ENCODE data around the gene NME9. TPM values are rescaled to one million over a fixed set of nuclear protein-coding genes. Genes with fewer than 3 reads are reported as not detected.

Gene NME9
- total and polyA plus RNA-seq, 2 of the 4 experiments (the other 2 are of a cell fraction), result not detected

- no peaks in the 10 kb centered on the region for H3K9me1 ChIP-seq (ENCODE audit: insufficient read depth, low read length)
- no peak for ATAC-seq (ENCODE audit: low read depth)
- no peak overlapping the region for H4K8ac ChIP-seq (ENCODE audit: low read depth in 2 of 2, low read length in 2 of 2)
- DNase-seq, result no peak
- no peak overlapping the region for H3K4ac ChIP-seq (ENCODE audit: low read depth, low read length)
- no peak overlapping the region for H3K56ac ChIP-seq (ENCODE audit: extremely low read depth, insufficient read depth, low read length)
- POLR2A ChIA-PET (ENCODE audit: unreplicated experiment), result no interaction called here
- H3K27ac ChIP-seq (ENCODE audit: insufficient read depth, low read length), result no peak overlapping the region
- H3K79me1 ChIP-seq (ENCODE audit: low read depth in 1 of 2, low read length in 2 of 2), result no peaks in the 10 kb centered on the region
- no peak overlapping the region for H3K4me2 ChIP-seq (ENCODE audit: low read depth, low read length)
- H2BK120ac ChIP-seq (ENCODE audit: low read depth, low read length), result no peak overlapping the region
- no peaks in the 10 kb centered on the region for H4K20me1 ChIP-seq (ENCODE audit: insufficient read depth, low read length)
- intact Hi-C loops (cut with micrococcal nuclease), result no loop called here
- no peak overlapping the region for H2BK15ac ChIP-seq (ENCODE audit: low read depth, low read length)
- H3K4me3 ChIP-seq (ENCODE audit: insufficient read depth, low read depth, low read length), result no peak overlapping the region
- H2AFZ ChIP-seq (replicated peaks; ENCODE audit: low read length, poor library complexity), result no peak overlapping the region
- no peak overlapping the region for H3K18ac ChIP-seq (ENCODE audit: low read depth, low read length)
- peaks cover 32% of the 10 kb centered on the region for H3K27me3 ChIP-seq (ENCODE audit: control insufficient read depth, insufficient read depth, low read length)
- in situ Hi-C loops (cut with MboI; ENCODE audit: low sequenced_read_pairs), result no loop called here
- TF ChIP-seq RFX5 (IDR thresholded peaks at IDR 0.05; ENCODE audit: low read depth, low read length), result no peak
- no peak for TF ChIP-seq SMC3 (IDR thresholded peaks at IDR 0.05; ENCODE audit: low read depth, low read length)
- TF ChIP-seq RCOR1 (IDR thresholded peaks at IDR 0.05; ENCODE audit: insufficient replicate concordance, low read length), result no peak
- TF ChIP-seq MAZ (IDR thresholded peaks at IDR 0.05; ENCODE audit: borderline replicate concordance, low read depth, low read length), result no peak
- no peak for TF ChIP-seq MAFK (IDR thresholded peaks at IDR 0.05; ENCODE audit: low read depth, low read length)
- TF ChIP-seq CEBPB (IDR thresholded peaks at IDR 0.05; ENCODE audit: low read depth, low read length), result no peak
- no peak for TF ChIP-seq POLR2A (IDR thresholded peaks at IDR 0.05; ENCODE audit: low read depth, low read length)
- TF ChIP-seq USF2 (IDR thresholded peaks at IDR 0.05; ENCODE audit: low read depth, low read length), result no peak
- no peak for TF ChIP-seq CHD1 (IDR thresholded peaks at IDR 0.05; ENCODE audit: low read depth, low read length)
- no peak for TF ChIP-seq ELK1 (IDR thresholded peaks at IDR 0.05; ENCODE audit: borderline replicate concordance, low read depth, low read length)
- TF ChIP-seq FOS (IDR thresholded peaks at IDR 0.05; ENCODE audit: low read depth, low read length), result no peak
- no peak for TF ChIP-seq RAD21 (IDR thresholded peaks at IDR 0.05; ENCODE audit: low read length)
- no peak for TF ChIP-seq MXI1 (IDR thresholded peaks at IDR 0.05; ENCODE audit: borderline replicate concordance, low read depth, low read length)
- TF ChIP-seq BHLHE40 (IDR thresholded peaks at IDR 0.05; ENCODE audit: low read depth, low read length), result no peak
- TF ChIP-seq CTCF (conservative IDR thresholded peaks at IDR 0.05; ENCODE audit: low read depth, low read length), result no peak
- TF ChIP-seq NFE2L2 (IDR thresholded peaks at IDR 0.05; ENCODE audit: low read depth, low read length), result no peak
- H3K14ac ChIP-seq (replicated peaks; ENCODE audit: low read depth, low read length), result no peak overlapping the region
- no peak overlapping the region for H2BK5ac ChIP-seq (ENCODE audit: low read depth, low read length, poor library complexity, severe bottlenecking)
- no peak overlapping the region for H2AK5ac ChIP-seq (ENCODE audit: low read depth, low read length)
- no peak overlapping the region for H4K91ac ChIP-seq (ENCODE audit: insufficient read depth, low read depth, low read length)
- no TSS peak for BruUV-seq (replicated peaks)
- no peak overlapping the region for H2BK20ac ChIP-seq (ENCODE audit: low read depth, low read length)
- no peak overlapping the region for H3K9ac ChIP-seq (ENCODE audit: low read depth, low read length)
- H3K9me3 ChIP-seq (ENCODE audit: control insufficient read depth, insufficient read depth, low read length), result no peaks in the 10 kb centered on the region
- WGBS, 2 experiments (ENCODE audit: extremely low coverage in 2 of 2, insufficient read length in 1 of 2), result no CpG with 5 or more reads among the region's 5 CpGs
- no peaks in the 10 kb centered on the region for H3K4me1 ChIP-seq (ENCODE audit: control insufficient read depth, insufficient read depth, low read length)
- H4K5ac ChIP-seq (ENCODE audit: low read depth, low read length), result no peak overlapping the region
- H3K23ac ChIP-seq (ENCODE audit: low read depth, low read length), result no peak overlapping the region
- dilution Hi-C loops (cut with HindIII; ENCODE audit: low sequenced_read_pairs, unreplicated experiment), result no loop called here
- CTCF ChIA-PET, result no interaction called here
- H3K36me3 ChIP-seq (ENCODE audit: control insufficient read depth, insufficient read depth, low read length), result no peaks in the 10 kb centered on the region
- H2AK9ac ChIP-seq (replicated peaks; ENCODE audit: low read depth, low read length, poor library complexity), result no peak overlapping the region
Observed at GRCh38 chr3:138338244-138338643, 8.6 kb upstream of the NME9 start.

Measured in IMR-90 (cell line).